Glomerular endothelial cell (primary cell): ENCODE data around the gene FERMT1. TPM values are rescaled to one million over a fixed set of nuclear protein-coding genes. Genes with fewer than 3 reads are reported as not detected.
"Not testable (repeated sequence)": the region's sequence is repeated elsewhere in the genome, so short reads cannot be mapped to it uniquely, and the experiment has no call there.

Source experiments
- DNase-seq: peaks from one replicate; pipeline ENCODE4 v3.0.0-alpha.2; 2011; ENCODE audit warnings: low read depth, low spot score; ENCODE audit errors: extremely low read depth
- total RNA-seq: library from RNA; depleted of rRNA; stranded (reverse); fragments of >200 nt; gene quantifications from 2 replicates; pipeline ENCODE4 v1.2.3, GENCODE V29; 2015

The FERMT1 gene
- total RNA-seq, 1 donor from 2014 or later = 1.2 TPM

DNA sequence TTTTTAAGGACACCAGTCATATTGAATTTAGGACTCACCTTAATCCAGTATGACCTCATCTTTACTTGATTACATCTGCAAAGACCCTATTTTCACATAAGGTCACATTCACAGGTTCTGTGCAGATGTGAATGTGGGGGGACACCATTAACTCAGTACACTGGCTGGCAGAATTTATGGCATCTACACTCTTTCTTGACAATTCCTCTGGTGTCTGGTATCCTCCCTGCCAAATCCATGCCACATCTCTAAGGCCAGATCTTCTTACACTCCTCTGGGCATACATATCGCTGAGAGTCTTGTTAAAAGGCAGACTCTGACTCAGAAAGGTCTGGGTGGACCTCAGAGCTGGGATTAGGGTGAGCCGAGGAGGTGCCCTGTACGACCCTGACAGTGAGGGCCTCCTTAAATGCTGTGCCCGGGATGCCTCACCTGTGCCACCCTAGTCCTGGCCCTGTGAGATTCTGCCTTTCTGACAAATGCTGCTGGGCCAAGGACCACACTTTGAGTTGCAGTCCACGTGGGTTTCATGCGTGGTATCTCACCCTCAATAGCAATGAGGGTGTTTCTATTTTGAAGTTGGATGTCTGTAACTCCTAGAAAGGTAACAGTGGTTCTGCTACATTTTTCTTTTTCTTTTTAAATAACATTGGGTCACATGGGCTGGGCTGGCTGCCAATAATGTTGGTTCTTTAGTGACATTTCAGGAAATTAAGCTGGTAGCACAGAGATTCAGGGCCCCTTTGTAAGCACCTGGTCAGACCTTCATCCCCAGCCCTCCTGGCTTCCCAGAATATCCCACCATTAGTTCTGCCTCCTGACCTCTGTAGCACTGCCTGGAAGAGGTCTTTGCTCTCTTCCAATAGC is 51.8 kb downstream of the FERMT1 start:
- DNase-seq = no peak

DNA sequence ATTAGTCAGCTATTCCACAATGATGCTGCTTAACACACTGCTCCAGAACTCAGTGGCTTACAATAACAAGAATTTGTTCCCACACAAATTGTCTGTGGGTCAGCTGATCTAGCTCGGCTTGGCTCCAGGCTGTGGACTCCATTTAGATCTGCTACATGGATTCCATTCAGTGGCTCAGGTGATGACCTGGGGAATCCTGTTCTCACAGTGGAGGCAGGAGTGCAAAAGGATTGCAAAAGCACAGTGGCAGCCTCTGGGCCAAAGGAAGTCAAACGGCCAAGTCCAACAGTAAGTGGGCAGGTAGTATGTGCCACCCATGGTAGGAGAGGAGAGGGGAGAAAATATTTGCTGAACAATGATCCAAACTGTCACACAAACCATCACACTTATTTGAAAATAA is 53.2 kb downstream of the FERMT1 start:
- DNase-seq = no peak

DNA sequence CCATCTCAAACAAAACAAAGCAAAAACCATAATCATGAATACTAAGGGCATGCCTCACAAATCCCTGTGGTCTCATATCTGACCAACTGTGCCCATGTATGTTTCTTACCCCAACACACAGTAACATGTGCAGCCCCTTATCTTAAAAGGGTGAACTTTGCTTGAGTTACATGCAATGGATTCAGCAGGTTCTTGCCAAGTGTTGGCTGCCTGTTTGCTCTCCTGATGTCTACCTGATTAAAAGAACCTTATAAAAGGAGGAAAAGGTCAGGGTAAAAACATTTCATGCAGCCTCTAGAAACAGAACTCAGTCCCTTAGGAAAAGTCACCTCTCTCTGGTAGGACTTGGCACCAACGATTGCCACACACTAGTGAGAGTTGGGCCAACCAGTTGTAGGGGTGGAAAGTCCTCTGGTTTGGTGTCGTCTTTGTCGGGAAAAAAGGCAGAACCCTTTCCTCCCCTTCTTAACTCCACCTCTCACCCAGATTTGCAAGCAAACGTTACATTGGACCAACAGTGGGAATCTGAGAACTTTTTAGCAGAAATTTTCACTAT is 55.0 kb downstream of the FERMT1 start:
- DNase-seq = no peak

DNA sequence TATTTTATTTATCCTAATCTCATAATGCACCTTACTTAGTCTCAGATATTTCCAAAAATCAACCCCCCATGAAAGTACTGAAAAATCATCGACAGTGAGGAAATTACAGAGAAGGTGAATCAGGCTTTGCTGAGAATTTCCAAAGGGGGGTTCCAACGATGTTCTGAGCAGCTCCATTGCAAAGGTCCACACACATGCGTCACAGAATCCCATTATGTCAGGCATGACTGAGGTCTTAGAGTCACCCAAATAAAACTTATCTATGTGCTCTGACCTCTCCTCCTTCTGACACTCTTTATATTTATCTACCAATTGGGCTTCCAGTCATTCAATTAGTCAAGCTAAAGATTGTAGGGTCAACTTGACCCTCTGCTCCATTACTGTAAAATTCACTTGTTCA is 56.2 kb downstream of the FERMT1 start:
- DNase-seq = no peak

DNA sequence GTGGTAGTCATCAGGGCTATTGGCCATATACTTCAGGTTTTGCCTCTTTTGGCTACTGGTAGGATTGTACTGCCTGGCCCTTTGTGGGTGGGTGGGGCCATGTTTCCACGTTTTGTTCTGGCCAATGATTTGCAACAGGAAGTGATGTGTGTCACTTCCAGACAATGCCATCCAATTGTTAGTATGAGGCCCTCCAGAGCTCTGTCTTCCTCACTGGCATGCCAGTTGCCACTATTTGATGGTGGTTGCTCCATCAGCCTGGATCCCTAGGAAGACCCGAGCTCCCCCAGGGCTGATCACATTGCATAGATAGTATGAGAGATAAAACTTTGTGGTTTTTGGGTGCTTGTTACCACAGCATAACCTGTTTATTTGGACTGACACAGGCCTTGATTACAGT is 61.3 kb downstream of the FERMT1 start:
- no peak for DNase-seq

DNA sequence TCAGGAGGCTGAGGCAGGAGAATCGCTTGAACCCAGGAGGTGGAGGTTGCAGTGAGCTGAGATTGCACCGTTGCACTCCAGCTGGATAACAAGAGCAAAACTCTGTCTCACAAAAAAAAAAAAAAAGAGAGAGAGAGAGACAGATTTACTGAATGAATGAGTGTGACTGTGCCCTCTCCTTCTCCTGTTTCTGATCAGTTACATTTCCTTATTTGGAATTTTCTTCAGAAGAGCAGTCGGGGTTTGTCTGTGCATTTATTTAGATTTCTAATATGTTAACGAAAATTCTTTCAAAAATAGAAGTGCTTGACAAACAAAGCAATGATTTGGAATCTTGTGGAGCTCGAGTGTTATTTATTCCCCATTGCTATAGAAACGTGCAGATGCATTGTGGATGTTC is 62.6 kb downstream of the FERMT1 start:
- DNase-seq = no peak

DNA sequence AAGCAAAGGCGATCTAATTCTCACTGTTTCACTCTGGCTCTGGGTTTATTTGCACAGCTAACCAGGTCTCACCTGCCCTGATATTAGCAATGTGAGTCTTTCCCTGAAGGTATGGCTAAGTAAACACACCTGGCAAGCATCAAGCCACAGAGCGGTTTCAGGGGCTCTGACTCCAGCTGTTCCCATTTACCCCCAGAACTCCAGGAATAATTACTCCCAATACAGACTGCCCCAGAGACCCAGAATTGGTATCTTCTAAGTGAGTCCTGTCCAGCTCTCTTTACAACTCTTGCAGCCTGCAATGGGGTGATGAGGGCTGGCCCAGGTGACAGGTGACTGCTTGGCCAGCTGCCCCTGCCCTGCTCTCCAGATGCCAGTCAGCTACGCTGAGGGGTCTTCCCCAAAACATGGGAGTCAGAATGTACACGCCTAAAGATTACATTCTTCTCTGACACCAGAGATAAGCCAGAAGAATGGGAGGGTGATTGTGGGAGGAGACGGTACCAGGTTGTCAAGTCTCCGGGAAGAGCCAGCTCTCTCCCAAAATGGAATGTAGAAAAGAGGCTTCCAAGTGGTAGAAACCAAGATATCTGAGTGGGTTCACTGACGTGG is 64.0 kb downstream of the FERMT1 start:
- DNase-seq = no peak

DNA sequence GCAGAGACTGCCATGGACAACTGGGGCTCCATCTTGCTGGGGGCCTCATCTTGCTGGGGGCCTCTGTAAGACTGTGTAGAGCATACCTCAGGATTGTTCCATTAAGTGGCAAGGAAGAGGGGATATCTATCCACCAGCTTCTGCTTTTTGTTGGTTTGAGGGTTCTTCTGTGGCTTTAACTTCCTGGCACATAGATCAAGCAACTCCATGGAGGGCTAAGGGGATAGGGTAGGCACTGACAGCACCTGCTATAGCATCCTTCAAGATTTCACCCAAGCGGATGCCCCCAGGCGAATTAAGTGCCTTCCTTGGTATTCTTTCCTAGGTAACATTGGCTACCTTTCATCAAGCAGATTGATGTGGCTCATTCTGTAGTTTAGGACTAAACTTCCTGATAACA is 65.1 kb downstream of the FERMT1 start:
- DNase-seq = no peak

DNA sequence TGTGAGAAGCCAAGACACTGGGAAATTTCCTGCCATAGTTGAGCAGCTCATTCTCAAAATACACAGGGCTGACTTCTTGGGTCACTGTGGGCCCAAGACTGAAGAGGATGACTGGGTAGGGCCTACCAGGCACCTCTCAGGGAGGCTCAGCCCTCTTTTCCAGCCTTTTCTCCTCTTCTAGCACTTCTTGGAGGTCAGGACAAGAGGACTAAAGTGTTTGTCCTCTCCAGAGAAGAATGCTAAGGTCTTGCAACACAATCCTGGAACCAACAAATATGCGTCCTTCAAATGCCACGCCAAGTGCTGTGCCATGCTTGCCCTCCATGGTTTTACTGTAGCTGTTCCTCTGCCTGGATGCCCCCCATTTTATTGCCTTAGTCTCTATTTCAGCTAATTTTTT is 65.7 kb downstream of the FERMT1 start:
- no peak for DNase-seq

DNA sequence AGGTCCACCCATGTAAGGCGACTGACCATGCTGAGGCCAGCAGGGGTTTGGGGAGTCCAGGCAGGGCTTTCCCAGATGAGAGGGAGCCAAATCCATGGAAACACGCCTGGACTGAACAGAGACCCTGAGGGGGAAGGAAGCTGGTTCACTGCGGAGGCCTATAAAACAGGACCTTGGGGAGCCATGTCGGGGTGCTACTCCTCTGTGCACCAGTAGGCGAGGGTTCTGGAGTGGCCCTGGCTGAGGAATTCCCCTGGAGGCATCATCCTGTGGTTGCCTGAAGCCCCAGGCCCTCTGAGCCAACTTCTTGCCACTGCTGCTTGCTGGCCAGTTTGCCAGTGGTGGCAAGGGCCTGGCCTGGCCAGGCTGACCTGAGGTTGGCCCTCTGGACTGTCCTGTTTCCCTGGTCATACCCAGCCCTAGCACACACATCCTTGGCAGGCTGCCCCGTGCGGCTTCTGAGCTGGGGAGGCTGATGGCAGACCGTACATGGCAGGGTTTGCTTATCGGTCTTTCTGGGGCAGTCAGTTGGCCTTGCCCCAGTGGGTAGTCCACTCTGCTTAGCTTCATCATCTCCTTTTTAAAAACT is 66.8 kb downstream of the FERMT1 start:
- no peak for DNase-seq

DNA sequence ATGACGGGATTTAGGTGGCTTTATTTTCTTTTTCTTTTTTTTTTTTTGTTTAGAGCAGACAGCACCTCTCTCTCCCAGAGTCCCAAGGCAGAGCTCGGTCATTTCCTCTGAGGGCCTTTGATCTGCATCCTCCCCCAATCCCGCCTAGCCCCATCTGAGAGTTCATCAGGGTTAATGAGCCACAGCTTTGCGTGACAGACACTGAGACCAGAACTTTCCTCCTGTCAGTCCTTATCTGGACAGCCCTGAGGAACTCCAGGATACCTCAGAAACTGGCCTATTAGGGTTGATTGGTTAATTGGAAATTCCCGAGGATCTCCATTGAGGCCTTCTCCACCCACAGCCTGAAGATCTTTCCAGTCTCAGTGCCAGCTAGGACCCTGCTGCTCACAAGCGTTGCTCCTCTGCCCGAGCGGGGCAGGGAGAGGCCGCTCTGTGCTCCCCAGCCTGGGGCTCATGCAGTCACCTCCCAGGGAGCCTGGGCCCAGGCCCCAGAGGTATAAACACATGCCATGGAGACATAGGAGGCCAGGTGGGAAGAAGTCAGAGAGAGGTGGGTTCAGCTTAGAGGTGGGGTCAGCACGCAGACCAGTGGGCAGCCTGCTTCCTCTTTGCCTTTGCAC is 67.6 kb downstream of the FERMT1 start:
- DNase-seq = no peak

DNA sequence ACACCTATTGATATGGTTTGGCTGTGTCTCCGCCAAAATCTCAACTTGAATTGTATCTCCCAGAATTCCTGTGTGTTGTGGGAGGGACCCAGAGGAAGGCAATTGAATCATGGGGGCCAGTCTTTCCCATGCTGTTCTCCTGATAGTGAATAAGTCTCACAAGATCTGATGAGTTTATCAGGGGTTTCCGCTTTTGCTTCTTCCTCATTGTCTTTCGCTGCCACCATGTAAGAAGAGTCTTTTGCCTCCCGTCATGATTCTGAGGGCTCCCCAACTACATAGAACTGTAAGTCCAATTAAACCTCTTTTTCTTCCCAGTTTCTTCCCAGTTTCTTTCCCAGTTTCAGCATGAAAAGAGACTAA is 68.2 kb downstream of the FERMT1 start:
- not testable (repeated sequence) for DNase-seq

DNA sequence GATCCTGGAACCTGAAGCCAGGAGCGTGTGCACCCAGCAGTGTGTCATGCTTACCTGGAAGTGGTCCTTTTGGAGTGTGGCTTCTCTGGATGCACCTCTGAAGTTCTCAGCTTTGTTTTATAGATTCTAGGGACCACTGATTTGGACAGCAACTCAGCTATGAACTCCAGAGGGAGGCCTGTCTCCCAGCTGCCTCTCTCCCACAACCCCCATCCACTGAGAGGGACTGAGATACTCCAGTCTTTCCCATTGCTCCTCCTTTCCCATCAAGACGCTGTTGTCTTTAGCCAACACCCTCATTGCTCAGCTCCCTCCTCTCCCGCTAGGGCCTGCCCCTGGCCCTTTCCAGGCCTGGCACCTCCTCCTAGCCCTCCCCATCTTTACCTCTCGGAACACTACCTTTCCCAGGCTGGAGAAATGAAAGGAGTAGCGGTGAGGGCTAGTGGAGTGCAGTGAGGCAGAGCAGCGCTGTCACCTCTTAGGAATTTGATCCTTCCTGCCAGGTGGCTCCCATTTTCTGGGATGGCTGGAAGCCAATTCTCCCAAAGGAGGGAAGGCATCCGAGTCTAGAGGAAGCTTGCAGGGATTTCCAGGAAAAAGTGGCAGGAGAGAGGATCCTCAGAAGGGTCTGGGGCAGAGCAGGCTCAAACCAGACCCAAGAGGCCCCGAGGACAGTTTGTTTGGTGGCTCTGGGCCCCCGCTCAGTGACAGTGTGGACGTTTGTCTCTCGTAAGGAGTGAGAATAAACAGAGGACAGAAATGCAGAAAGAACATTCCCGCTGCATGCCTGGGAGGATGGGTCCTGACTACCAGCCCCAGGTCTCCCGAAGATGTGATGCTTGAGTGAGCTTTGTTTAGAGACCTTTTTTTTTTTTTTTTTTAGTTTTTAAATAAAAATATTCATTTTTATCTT is 68.8 kb downstream of the FERMT1 start, which contains the start of gene LRRN4:
Gene LRRN4 (minus strand): TSS at position 285 of the 913 bp plus-strand sequence. CDS start 1,261 bp downstream, outside the sequence.
- DNase-seq = no peak

DNA sequence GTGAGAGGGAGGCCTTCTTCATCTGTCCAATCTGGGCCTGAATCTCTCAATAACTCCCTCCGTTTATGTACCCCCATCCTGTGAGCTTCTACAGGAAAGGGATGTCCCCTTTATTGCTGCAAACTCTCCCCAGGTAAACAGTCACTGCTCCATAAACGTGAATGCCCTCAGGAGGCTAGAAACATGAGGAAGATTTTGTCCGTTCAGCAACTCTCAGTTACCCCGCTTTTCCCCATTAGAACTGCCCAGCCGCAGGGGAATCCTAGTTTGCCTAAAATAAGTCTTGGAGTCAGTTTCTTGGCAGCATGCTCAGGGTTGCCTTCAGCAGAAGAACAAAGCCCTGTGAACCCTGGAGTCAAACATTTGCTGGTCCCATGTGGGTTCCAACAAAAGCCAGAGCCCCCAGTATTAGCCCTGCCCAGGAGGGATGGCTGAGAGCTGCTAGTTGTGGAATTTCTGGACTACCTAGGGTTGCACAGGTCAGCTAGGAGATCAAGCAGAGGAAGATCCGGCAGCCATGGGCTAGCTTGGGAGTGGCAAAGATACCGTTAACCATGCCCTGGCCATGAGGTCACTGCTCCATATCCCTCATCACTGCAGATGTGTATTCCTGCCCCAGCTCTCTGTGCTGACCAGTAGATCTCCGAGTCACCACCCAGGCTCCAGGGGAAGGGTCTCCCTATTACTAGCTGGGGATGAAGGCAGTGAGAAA is 69.6 kb downstream of the FERMT1 start:
- DNase-seq = no peak

DNA sequence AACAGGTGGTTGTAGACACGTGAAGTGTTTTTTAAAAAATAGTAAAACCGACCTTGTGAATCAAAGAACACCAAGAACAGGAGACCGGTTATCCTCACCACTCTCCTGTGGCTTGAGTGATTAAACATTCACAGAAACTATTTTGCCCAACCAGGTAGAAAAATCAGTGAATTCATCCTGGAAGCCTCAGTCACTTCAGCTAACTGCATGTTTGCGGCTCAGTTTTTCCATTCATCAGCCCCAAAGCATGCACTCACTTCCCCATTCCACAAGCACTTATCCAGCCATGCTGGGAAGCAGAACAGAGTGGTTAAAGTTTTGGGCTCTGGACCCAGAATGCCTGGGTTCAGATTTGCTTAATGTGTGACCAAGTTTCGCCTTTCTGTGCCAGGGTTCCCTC is 71.3 kb downstream of the FERMT1 start:
- no peak for DNase-seq

DNA sequence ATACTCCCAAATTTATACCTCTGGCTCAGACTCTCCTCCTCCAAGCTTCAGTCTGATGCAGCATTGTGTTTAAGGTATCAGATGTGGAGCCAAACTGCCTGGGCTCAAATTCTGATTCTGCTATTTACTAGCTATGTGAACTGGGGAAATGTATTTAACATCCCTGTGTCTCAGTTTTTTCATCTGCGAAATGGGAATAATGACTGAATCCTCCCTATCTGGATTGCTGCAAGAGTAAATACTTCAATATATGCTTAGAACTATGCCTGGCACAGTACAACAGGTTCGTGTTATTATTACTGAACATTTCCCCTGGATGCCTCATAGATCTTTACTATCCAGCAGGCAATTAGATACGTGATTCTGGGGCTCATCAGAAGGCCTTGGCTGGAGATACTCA is 74.4 kb downstream of the FERMT1 start:
- DNase-seq = no peak

DNA sequence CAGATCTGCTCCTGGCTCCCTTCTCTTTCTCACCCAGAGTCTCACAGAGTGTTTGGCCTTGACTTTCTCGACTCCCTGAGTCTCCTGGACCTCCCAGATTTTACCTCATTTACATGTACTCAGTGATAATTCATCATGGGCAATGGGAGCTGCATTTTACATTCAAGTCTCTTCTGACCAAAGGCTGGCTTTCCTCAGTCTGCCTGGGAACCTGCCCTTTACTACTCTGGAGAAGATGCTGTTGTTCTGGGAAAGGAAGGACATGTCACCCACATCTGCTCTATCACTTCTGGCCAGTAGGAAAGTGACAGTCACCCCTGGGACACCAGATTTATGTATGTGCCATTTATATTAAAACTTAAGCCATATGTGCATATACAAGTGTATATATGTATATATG is 76.4 kb downstream of the FERMT1 start:
- no peak for DNase-seq

DNA sequence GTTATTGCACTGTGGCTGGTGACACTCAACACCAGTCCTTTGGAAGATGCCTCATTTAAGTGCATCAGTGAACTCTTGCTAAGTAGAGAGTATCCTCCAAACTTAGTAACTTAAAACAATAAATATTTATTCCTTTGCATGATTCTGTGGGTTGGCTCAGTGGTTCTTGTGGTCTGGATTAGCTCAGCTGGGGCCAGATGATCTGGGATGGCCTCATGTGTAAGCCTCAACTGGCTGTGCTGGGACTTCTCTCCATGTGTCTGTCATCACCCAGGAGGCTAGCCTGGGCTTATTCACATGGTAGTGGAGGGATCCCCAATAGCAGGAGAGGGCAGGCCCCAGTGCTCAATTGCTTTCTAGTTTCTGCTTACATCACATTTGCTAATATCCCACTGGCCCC is 77.3 kb downstream of the FERMT1 start:
- no peak for DNase-seq

DNA sequence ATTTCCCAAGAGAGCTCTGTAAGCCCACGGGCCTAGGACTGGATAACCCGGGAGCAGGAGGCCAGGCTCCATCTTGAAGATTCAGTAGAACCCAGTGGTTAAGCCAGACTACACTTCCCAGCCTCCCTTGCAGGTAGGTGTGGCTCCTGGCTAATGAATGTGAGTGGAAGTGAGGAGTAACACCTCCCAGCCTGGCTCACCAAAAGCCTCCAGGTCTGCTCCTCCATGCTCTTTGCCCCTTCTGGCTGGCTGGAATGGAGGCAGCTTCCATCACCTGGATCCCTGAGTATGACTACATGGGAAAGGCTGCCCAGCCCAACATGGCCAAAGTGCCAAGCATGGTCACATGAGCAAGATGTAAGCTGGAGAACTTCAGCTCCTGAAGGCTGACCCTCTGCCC is 78.7 kb downstream of the FERMT1 start:
- no peak for DNase-seq
